Urinary bladder (tissue), 4 donors: ENCODE data around the gene FHOD3. TPM values are rescaled to one million over a fixed set of nuclear protein-coding genes. Genes with fewer than 3 reads are reported as not detected.
"Not testable (repeated sequence)": the region's sequence is repeated elsewhere in the genome, so short reads cannot be mapped to it uniquely, and the experiment has no call there.

Experiments used
- DNase-seq: peaks from one replicate; pipeline ENCODE4 v3.0.0-alpha.2; 2015; ENCODE audit errors: extremely low spot score
- H3K27ac ChIP-seq: one replicate; pipeline ENCODE4 v1.5.1; 2013; ENCODE audit warnings: low read depth, mild to moderate bottlenecking, moderate library complexity
- H3K36me3 ChIP-seq: one replicate; pipeline ENCODE4 v1.6.1; 2013; ENCODE audit warnings: mild to moderate bottlenecking, moderate library complexity; ENCODE audit not compliant: insufficient read depth
- H3K4me1 ChIP-seq: one replicate; pipeline ENCODE4 v1.6.1; 2013; ENCODE audit warnings: mild to moderate bottlenecking, moderate library complexity; ENCODE audit not compliant: insufficient read depth
- H3K4me3 ChIP-seq: one replicate; pipeline ENCODE4 v1.5.1; 2013; ENCODE audit warnings: low read depth, low read length
- WGBS: extraction: QIAGEN DNeasy Blood & Tissue Kit; methylation state at CpG from one replicate; pipeline ENCODE4 v1.1.7; 2013; 5-methylcytosine and 5-hydroxymethylcytosine counted together
- polyA plus RNA-seq: library from polyadenylated mRNA; stranded (reverse); fragments of 200-250 nt; gene quantifications from one replicate; pipeline ENCODE4 v1.2.3, GENCODE V29; 2013
- total RNA-seq: library from RNA; depleted of rRNA; stranded (reverse); fragments of >200 nt; gene quantifications from one replicate; pipeline ENCODE4 v1.2.3, GENCODE V29; 2014
- donor health status: healthy with polysubstance abuse.
- donor health status: healthy.

Gene FHOD3
- total and polyA plus RNA-seq, 2 donors = 27.2 to 35.4 TPM

- 94% methylated on average over 25 of the region's 25 CpGs for WGBS
- no peak for DNase-seq
- Histone ChIP-seq H3K4me3 (no peak overlapping the region), H3K27ac (no peak overlapping the region), H3K4me1 (no peaks in the 10 kb centered on the region), H3K36me3 (peaks cover 2% of the 10 kb centered on the region)
These were observed 447.9 kb downstream of the FHOD3 start for GRCh38 chr18:36745219-36745975.

- Histone ChIP-seq H3K4me3 (no peak overlapping the region), H3K4me1 (no peaks in the 10 kb centered on the region), H3K36me3 (no peaks in the 10 kb centered on the region), H3K27ac (no peak overlapping the region)
- no peak for DNase-seq
- WGBS = 47% methylated on average over 3 of the region's 3 CpGs
These were observed 455.7 kb downstream of the FHOD3 start for GRCh38 chr18:36752929-36753865.

GRCh38 chr18:36756242-36756641 is 458.7 kb downstream of the FHOD3 start:
- no peak overlapping the region for H3K27ac ChIP-seq
- no peaks in the 10 kb centered on the region for H3K36me3 ChIP-seq
- no peak for DNase-seq
- no peak overlapping the region for H3K4me3 ChIP-seq
- WGBS = 50% methylated on average over 4 of the region's 4 CpGs
- no peaks in the 10 kb centered on the region for H3K4me1 ChIP-seq

- H3K36me3 ChIP-seq = no peaks in the 10 kb centered on the region
- no peak overlapping the region for H3K4me3 ChIP-seq
- no peak for DNase-seq
- no peaks in the 10 kb centered on the region for H3K4me1 ChIP-seq
- 9% methylated on average over 1 of the region's 1 CpG for WGBS
- no peak overlapping the region for H3K27ac ChIP-seq
These were observed 459.6 kb downstream of the FHOD3 start for GRCh38 chr18:36757081-36757480.

GRCh38 chr18:36757991-36758390 is 460.5 kb downstream of the FHOD3 start:
- Histone ChIP-seq H3K36me3 (no peaks in the 10 kb centered on the region), H3K27ac (no peak overlapping the region), H3K4me1 (no peaks in the 10 kb centered on the region), H3K4me3 (no peak overlapping the region)
- DNase-seq = no peak
- 76% methylated on average over 3 of the region's 3 CpGs for WGBS

GRCh38 chr18:36758623-36759022 is 461.1 kb downstream of the FHOD3 start:
- 82% methylated on average over 10 of the region's 10 CpGs for WGBS
- Histone ChIP-seq H3K27ac (no peak overlapping the region), H3K36me3 (no peaks in the 10 kb centered on the region), H3K4me3 (no peak overlapping the region), H3K4me1 (no peaks in the 10 kb centered on the region)
- DNase-seq = no peak

DNA sequence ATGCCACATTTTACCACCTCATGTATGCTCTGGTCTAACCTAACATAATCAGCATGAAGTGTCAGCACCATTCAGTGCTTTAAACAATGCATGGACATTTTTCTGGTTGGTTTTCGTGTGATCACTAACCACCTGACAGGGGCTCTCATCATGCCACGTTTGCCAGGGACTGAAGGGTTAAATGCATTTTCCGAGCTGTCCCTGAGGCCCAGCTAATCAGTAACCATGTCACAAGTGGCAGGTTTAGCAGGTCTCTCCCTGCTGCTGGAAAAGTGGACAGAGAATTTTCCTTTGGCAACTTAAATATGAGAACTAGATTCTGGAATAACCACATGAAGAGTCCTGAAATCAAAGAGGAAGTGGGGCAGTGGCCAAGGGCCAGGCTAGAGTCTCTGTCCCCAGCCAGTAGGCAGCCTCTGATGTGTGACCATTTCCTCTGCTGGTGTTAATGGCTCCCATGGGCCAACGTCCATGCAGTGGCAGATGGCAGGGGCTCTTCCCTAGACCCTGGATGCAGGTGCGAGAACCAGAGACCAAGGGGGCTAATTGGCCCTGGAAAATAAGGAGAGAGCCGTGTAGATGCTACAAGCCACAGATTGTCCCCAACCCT is 461.8 kb downstream of the FHOD3 start:
- WGBS = 67% methylated on average over 6 of the region's 6 CpGs
- Histone ChIP-seq H3K36me3 (no peaks in the 10 kb centered on the region), H3K4me1 (no peaks in the 10 kb centered on the region), H3K4me3 (no peak overlapping the region), H3K27ac (no peak overlapping the region)
- no peak for DNase-seq

DNA sequence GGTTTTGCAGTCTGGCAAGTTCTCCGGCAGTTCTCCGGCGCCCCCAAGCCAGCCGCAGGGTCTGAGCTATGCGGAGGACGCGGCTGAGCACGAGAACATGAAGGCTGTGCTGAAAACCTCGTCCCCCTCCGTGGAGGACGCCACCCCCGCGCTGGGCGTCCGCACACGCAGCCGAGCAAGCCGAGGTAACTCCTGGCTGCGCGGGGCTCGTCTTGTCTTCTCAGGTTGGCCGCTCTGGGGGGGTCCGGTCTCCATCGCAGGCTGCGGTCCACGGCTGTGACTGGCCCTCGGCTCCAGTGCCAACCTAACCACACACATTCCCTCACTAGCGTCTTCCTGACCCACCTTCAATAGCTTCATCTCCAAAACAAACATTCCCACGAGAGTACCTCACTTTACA is 463.1 kb downstream of the FHOD3 start:
- DNase-seq = no peak
- Histone ChIP-seq H3K4me1 (no peaks in the 10 kb centered on the region), H3K27ac (no peak overlapping the region), H3K4me3 (no peak overlapping the region), H3K36me3 (no peaks in the 10 kb centered on the region)
- 95% methylated on average over 29 of the region's 29 CpGs for WGBS

DNA sequence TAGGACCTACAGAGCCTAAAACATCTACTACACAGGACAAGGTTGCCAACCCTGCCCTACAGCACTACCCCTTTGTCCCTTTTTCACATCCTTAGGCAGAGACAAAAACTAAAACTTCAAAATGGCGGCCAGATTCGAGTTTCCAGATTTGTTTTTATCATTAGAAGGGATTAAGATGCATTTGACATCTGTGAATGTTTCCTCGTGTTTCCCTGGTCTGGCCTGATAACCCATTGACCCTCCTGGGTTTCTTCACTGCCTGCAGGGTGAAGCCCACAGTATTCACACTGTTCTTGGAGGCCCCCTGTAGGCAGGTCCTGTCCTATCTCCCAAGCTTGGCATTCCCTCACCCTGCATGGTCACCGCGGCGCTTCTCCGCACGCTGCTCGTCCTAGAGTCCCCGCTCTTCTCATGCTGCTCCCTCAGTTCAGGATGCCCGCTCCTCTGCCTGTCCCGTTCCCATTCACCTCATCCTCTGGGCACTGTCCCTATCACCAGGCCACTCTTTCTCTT is 463.7 kb downstream of the FHOD3 start:
- Histone ChIP-seq H3K27ac (no peak overlapping the region), H3K4me3 (no peak overlapping the region), H3K4me1 (no peaks in the 10 kb centered on the region), H3K36me3 (no peaks in the 10 kb centered on the region)
- no peak for DNase-seq
- WGBS = 87% methylated on average over 12 of the region's 12 CpGs

DNA sequence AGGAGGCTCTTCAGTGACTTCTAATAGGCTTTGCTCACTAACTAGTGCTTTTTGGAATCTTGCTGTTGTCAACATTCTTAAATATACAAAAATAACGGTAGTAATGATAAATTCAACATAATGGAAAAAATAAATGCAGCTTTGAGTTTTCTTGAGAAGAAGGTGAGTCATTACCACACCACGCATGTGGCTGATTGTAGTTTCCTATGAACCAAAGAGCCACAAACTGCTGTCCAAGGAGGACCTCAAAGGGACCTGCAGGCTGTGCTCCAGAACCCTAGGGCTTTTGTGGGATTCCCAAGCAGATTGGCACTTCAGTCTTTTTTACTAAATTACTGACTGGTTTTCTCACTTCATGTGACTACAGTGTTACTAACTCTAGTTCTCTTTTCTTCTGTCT is 464.6 kb downstream of the FHOD3 start:
- Histone ChIP-seq H3K4me3 (no peak overlapping the region), H3K27ac (no peak overlapping the region), H3K36me3 (no peaks in the 10 kb centered on the region), H3K4me1 (no peaks in the 10 kb centered on the region)
- WGBS = 84% methylated on average over 2 of the region's 2 CpGs
- DNase-seq = no peak

- WGBS = 95% methylated on average over 24 of the region's 26 CpGs
These were observed 465.5 kb downstream of the FHOD3 start for GRCh38 chr18:36762965-36763364.

DNA sequence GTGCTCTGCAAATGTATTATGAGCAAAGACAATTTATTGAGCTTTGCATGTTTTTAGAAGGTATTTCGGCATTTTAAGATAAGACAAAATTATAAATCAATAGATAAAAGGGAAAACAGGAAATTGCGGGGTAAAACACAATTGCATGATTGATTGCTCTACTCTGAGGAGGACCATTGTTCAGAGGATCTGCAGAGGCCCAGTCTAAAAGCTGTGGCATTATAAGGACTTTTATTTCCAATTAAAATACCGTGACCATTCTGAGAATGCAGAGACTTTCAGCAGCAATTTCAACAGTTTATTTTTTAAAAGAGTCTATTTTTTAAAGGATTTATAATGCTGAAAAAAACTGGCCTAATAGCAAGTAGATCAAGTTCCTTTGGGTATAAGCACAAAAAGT is 469.3 kb downstream of the FHOD3 start:
- Histone ChIP-seq H3K4me3 (no peak overlapping the region), H3K4me1 (no peaks in the 10 kb centered on the region), H3K27ac (no peak overlapping the region), H3K36me3 (no peaks in the 10 kb centered on the region)
- no peak for DNase-seq
- WGBS = 55% methylated on average over 3 of the region's 3 CpGs

More at GRCh38 chr18:36762965-36763364, 465.5 kb downstream of the FHOD3 start:
- H3K27ac ChIP-seq, H3K4me1 ChIP-seq, H3K4me3 ChIP-seq, DNase-seq, H3K36me3 ChIP-seq: not testable (repeated sequence)

GRCh38 chr18:36769172-36769571 is 471.7 kb downstream of the FHOD3 start:
- WGBS = 95% methylated on average over 10 of the region's 10 CpGs
- H3K36me3 ChIP-seq = no peaks in the 10 kb centered on the region
- no peak overlapping the region for H3K4me3 ChIP-seq
- H3K27ac ChIP-seq = no peak overlapping the region
- H3K4me1 ChIP-seq = no peaks in the 10 kb centered on the region
- DNase-seq = no peak
